Chondrocyte (in vitro differentiated cells): ENCODE measurements around the gene ARHGAP24. TPM values are rescaled to one million over a fixed set of nuclear protein-coding genes. Genes with fewer than 3 reads are reported as not detected.

Experiments
- DNase-seq: peaks from one replicate; pipeline ENCODE4 v3.0.0; 2021; ENCODE audit warnings: mixed read lengths, low spot score
- H3K27ac Mint-ChIP-seq: one replicate; pipeline ENCODE4 v1.8.0; 2021; ENCODE audit warnings: mild to moderate bottlenecking, moderate library complexity, mixed read lengths; ENCODE audit not compliant: unreplicated experiment
- H3K27me3 Mint-ChIP-seq: 2 replicates; pipeline ENCODE4 v1.8.0; 2021; ENCODE audit warnings: low read depth, mixed read lengths
- H3K36me3 Mint-ChIP-seq: 2 replicates; pipeline ENCODE4 v1.8.0; 2021; ENCODE audit warnings: low read depth, mixed read lengths
- H3K4me1 Mint-ChIP-seq: 2 replicates; pipeline ENCODE4 v1.8.0; 2021; ENCODE audit warnings: low read depth, mild to moderate bottlenecking, mixed read lengths
- H3K4me3 Mint-ChIP-seq: one replicate; pipeline ENCODE4 v1.8.0; 2021; ENCODE audit warnings: mild to moderate bottlenecking, moderate library complexity, mixed read lengths; ENCODE audit not compliant: unreplicated experiment
- H3K9me3 Mint-ChIP-seq: 2 replicates; pipeline ENCODE4 v1.8.0; 2021; ENCODE audit warnings: low read depth, mixed read lengths
- CTCF ChIP-seq: fragments of 200-600 bp; sonication (generic); IDR thresholded peaks from 2 replicates; pipeline ENCODE4 v1.5.0; 2021; ENCODE audit warnings: antibody characterized with exemption, mild to moderate bottlenecking, moderate library complexity
- total RNA-seq: library from RNA; stranded (reverse); gene quantifications from 3 replicates; pipeline ENCODE4 v1.2.1, GENCODE V29; 2021

ARHGAP24 gene
- total RNA-seq, 1 donor from 2014 or later, result 22.0 TPM

- no peak for DNase-seq
- H3K4me1 Mint-ChIP-seq, result peaks cover 38% of the 10 kb centered on the region
- H3K9me3 Mint-ChIP-seq, result no peaks in the 10 kb centered on the region
- no peaks in the 10 kb centered on the region for H3K36me3 Mint-ChIP-seq
- H3K27ac Mint-ChIP-seq, result peak overlapping the region; percentile 33
- no peaks in the 10 kb centered on the region for H3K27me3 Mint-ChIP-seq
- TF ChIP-seq CTCF, result no peak
- H3K4me3 Mint-ChIP-seq, result no peak overlapping the region
Measured at GRCh38 chr4:85741381-85741780, 266.4 kb downstream of the ARHGAP24 start.

GRCh38 chr4:85741921-85742591 lies 267.1 kb downstream of the ARHGAP24 start:
- H3K4me1 Mint-ChIP-seq, result peaks cover 38% of the 10 kb centered on the region
- H3K27ac Mint-ChIP-seq, result no peak overlapping the region
- H3K27me3 Mint-ChIP-seq, result no peaks in the 10 kb centered on the region
- H3K4me3 Mint-ChIP-seq, result no peak overlapping the region
- H3K9me3 Mint-ChIP-seq, result no peaks in the 10 kb centered on the region
- no peak for TF ChIP-seq CTCF
- H3K36me3 Mint-ChIP-seq, result no peaks in the 10 kb centered on the region
- DNase-seq, result no peak

GRCh38 chr4:85744950-85745349 lies 270.0 kb downstream of the ARHGAP24 start:
- no peak for TF ChIP-seq CTCF
- DNase-seq, result no peak

GRCh38 chr4:85745939-85746338 lies 271.0 kb downstream of the ARHGAP24 start:
- H3K4me1 Mint-ChIP-seq, result peaks cover 56% of the 10 kb centered on the region
- no peak for TF ChIP-seq CTCF
- H3K36me3 Mint-ChIP-seq, result no peaks in the 10 kb centered on the region
- no peak overlapping the region for H3K27ac Mint-ChIP-seq
- no peaks in the 10 kb centered on the region for H3K9me3 Mint-ChIP-seq
- H3K27me3 Mint-ChIP-seq, result no peaks in the 10 kb centered on the region
- H3K4me3 Mint-ChIP-seq, result no peak overlapping the region
- no peak for DNase-seq

More at GRCh38 chr4:85744950-85745349, 270.0 kb downstream of the ARHGAP24 start:
- Mint-ChIP-seq H3K27ac (no peak overlapping the region), H3K4me3 (no peak overlapping the region), H3K9me3 (no peaks in the 10 kb centered on the region), H3K27me3 (no peaks in the 10 kb centered on the region), H3K36me3 (no peaks in the 10 kb centered on the region), H3K4me1 (peaks cover 61% of the 10 kb centered on the region)

- H3K4me3 Mint-ChIP-seq, result no peak overlapping the region
- peaks cover 42% of the 10 kb centered on the region for H3K4me1 Mint-ChIP-seq
- no peak for DNase-seq
- H3K27ac Mint-ChIP-seq, result peak overlapping the region; percentile 71
- no peaks in the 10 kb centered on the region for H3K27me3 Mint-ChIP-seq
- no peaks in the 10 kb centered on the region for H3K36me3 Mint-ChIP-seq
- H3K9me3 Mint-ChIP-seq, result no peaks in the 10 kb centered on the region
- peak; percentile 97 for TF ChIP-seq CTCF
Measured at GRCh38 chr4:85747882-85748491, 273.0 kb downstream of the ARHGAP24 start.
